GM23248 (cell line): Measurements from ENCODE around the gene LGI4.

Experiments
- EZH2 ChIP-seq: fragments of 200-600 bp; sonication (generic); IDR thresholded peaks from 2 replicates; pipeline ENCODE4 v1.6.1; 2018; ENCODE audit warnings: antibody characterized with exemption, mild to moderate bottlenecking; ENCODE audit not compliant: insufficient read depth, poor library complexity, severe bottlenecking
- EZH2phosphoT487 ChIP-seq: fragments of 200-600 bp; sonication (generic); IDR thresholded peaks from 2 replicates; pipeline ENCODE4 v1.6.1; 2018; ENCODE audit warnings: antibody characterized with exemption, moderate library complexity, mild to moderate bottlenecking, low read depth; ENCODE audit not compliant: insufficient read depth

DNA sequence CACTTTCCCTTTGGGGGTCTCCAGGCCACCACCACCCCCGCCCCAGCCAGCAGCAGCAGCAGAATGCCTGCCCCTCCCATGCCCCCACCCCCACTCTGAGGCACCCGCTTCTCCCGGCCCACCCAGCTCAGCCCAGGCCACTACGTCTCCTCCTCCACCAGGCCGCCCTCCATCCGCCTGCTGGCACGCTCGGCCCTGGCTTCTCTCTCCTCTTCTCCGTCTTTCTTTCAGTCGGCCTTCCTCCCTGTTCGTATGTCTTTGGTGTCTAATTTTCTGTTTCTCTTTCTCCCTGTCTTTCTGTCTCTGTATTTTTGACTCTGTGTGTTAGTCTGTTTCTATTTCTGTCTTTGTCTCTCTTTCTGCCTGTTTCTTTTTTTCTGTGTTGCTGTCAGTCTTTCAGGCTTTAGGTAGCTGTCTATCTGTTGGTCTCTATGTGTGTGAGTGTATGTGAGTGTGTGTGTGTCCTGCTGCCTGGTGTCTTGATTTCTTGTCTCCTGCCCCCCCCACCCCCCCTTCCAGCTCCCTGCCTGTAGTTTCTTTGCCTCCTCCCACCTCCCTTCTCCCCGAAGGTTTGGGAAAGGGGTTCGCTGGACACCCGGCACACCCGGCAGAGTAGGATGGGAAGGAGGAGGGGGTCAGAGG is at the start of gene LGI4:
- TF ChIP-seq EZH2 (no peak), EZH2phosphoT487 (no peak)
